Measurements from ENCODE around the gene UPK3A.
A peak's percentile ranks its signal among the peaks of the same experiment; 100 is the strongest.
"Not testable (repeated sequence)": the region's sequence is repeated elsewhere in the genome, so short reads cannot be mapped to it uniquely, and the experiment has no call there.

The UPK3A gene

DNA sequence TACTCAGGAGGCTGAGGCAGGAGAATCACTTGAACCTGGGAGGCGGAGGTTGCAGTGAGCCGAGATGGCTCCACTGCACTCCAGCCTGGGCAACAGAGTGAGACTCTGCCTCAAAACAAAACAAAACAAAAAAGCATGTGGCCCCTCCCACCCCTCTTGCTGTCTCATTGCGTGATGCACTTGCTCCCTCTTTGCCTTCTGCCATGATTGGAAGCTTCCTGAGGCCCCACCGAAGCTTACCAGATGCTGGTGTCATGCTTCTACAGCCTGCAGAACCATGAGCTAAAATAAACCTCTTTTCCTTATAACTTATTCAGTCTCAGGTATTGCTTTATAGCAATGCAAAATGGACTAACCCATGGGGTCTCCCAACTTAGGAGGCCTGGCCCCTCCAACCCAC lies 26.8 kb upstream of the UPK3A start:
- not testable (repeated sequence) for DNase-seq (ENCODE audit: low spot score)

- no peak for DNase-seq (ENCODE audit: low spot score)
Measured at GRCh38 chr22:45259754-45260394, 24.9 kb upstream of the UPK3A start.

DNA sequence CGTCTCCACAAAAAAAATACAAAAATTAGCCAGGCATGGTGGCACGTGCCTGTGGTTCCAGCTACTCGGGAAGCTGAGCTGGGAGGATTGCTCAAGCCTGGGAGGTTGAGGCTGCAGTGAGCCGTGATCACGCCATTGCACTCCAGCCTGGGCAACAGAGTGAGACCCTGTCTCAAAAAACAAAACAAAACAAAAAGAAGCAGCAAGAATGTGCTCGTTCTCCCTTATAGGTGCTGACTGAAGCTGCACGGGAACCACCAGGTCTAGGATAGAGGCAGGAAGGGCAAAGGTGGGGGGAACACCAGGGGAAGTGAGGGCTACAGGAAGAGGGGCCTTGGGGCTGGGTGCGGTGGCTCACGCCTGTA lies 24.4 kb upstream of the UPK3A start:
- DNase-seq (ENCODE audit: low spot score): not testable (repeated sequence)

GRCh38 chr22:45261407-45262088 lies 23.2 kb upstream of the UPK3A start:
- DNase-seq (ENCODE audit: low spot score): no peak

- DNase-seq (ENCODE audit: low spot score): no peak
Measured at GRCh38 chr22:45262195-45262930, 22.4 kb upstream of the UPK3A start.

- DNase-seq (ENCODE audit: low spot score): no peak
Measured at GRCh38 chr22:45262931-45263462, 21.8 kb upstream of the UPK3A start.

GRCh38 chr22:45263463-45264269 lies 21.1 kb upstream of the UPK3A start:
- no peak for DNase-seq (ENCODE audit: low spot score)

- DNase-seq (ENCODE audit: low spot score): no peak
Measured at GRCh38 chr22:45265535-45265934, 19.2 kb upstream of the UPK3A start.

GRCh38 chr22:45268167-45268957 lies 16.4 kb upstream of the UPK3A start:
- peak; percentile 23 for DNase-seq (ENCODE audit: low spot score)

- peak; percentile 76 for DNase-seq (ENCODE audit: low spot score)
Measured at GRCh38 chr22:45268958-45269844, 15.5 kb upstream of the UPK3A start.

GRCh38 chr22:45270095-45271020 lies 14.4 kb upstream of the UPK3A start:
- DNase-seq (ENCODE audit: low spot score): no peak

DNA sequence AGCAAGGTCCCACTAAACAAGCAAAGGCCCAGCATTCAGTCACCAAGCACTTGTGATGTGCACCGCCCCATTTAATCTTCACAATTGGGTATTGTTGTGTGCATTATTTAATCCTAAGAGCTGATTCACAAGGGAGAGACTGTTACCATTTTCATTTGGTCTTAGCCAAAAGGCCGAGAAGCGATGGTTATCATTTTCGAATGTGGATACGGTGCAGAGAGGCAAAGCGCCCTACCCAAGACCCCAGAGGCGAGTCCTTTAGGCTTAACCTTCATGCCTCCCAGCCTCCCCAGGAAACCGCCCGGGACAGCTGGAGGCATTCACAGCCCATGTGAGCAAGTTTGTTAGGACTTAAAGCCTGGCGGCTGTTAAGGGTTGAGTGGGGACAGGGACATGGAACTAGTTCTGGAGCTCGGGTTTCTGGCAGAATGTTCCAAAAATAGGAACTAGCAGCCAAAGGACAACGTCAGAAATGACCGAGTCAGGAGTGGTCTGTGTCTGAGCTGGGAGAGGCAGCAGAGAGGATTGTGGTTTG lies 13.0 kb upstream of the UPK3A start:
- no peak for DNase-seq (ENCODE audit: low spot score)

GRCh38 chr22:45272498-45272897 lies 12.3 kb upstream of the UPK3A start:
- DNase-seq (ENCODE audit: low spot score): no peak

- DNase-seq (ENCODE audit: low spot score): peak; percentile 58
Measured at GRCh38 chr22:45273452-45274075, 11.2 kb upstream of the UPK3A start.

- DNase-seq (ENCODE audit: low spot score): no peak
Measured at GRCh38 chr22:45276507-45277105, 8.1 kb upstream of the UPK3A start.

DNA sequence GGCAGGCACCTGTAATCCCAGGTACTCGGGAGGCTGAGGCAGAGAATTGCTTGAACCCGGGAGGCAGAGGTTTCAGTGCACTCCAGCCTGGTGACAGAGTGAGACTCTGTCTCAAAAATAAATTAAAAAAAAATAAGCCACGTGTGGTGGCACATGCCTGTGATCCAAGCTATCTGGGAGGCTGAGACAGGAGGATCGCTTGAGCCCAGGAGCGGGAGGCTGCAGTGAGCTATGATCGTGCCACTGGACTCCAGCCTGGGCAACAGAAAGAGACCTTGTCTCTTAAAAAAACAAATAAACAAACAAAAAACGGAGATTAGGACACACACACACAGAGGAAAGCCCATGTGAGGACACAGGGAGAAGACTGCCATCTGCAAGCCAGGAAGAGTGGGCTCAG lies 7.0 kb upstream of the UPK3A start:
- DNase-seq (ENCODE audit: low spot score): not testable (repeated sequence)

DNA sequence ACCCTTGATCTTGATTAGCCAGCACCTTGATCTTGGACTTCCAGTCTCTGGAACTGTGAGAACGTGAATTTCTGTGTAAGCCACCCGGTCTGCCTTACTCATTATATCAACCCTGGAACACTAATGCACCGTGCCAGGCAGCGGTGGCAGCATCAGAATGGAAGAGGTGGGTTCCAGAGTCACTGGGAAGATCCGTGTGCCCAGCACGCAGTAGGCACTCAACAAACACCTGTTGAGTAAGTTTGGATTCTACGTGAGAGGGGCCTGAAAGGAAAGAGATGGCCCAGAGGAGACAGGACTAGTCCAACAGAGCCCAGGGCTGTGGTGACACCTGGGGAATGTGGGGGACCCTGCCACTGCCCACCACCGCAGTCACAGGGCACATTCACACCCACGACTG lies 6.6 kb upstream of the UPK3A start:
- DNase-seq (ENCODE audit: low spot score): no peak

DNA sequence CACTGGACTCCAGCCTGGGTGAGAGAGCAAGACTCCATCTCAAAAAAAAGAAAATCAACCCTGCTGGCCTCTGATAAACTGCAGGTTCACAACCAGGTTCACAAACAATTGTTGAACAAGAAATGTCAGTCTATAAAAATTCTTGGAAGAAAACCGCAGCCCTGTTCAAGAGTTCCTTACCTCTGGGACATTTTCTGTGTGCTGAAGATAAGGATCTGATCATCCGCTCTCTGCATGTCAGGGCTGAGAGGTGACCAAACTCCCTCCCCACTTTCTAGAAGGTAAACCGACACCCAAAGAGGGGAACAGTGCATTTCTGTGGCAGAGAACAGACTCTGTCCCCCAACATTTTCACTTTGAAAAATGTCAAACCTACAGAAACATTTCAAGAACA lies 4.2 kb upstream of the UPK3A start:
- peak; percentile 19 for DNase-seq (ENCODE audit: low spot score)
